Lung (tissue), 12 donors: ENCODE measurements around the gene SCAF8. TPM values are rescaled to one million over a fixed set of nuclear protein-coding genes. Genes with fewer than 3 reads are reported as not detected.

ENCODE experiments used
- ATAC-seq: fragments of 200-7000 bp; cut with Tn5 transposase; one replicate; pipeline ENCODE4 v1.9.1; 2020; ENCODE audit warnings: moderate number of reproducible peaks; ENCODE audit not compliant: insufficient read depth, low FRiP score
- DNase-seq, 3 donors: peaks; one replicate each; pipeline ENCODE4 v3.0.0-alpha.2; 2013 to 2017
- H3K27ac ChIP-seq, 2 donors: one replicate each; pipeline ENCODE4 v1.5.1; 2013; ENCODE audit warnings: mild to moderate bottlenecking in 2 of 2, moderate library complexity in 2 of 2, control low read depth in 1 of 2, inconsistent platforms in 1 of 2, low read depth in 1 of 2, low read length in 1 of 2
- H3K27me3 ChIP-seq, 3 donors: one replicate each; pipeline ENCODE4 v1.5.1; 2013; ENCODE audit warnings: low read length in 2 of 3; ENCODE audit not compliant: control insufficient read depth in 3 of 3, insufficient read depth in 3 of 3
- H3K36me3 ChIP-seq, 4 donors: one replicate each; pipeline ENCODE4 v1.5.1; 2013; ENCODE audit warnings: low read length in 4 of 4, mild to moderate bottlenecking in 1 of 4, moderate library complexity in 1 of 4; ENCODE audit not compliant: control insufficient read depth in 4 of 4, insufficient read depth in 4 of 4
- H3K4me1 ChIP-seq, 5 donors: one replicate each; pipeline ENCODE4 v1.5.1; 2013; ENCODE audit warnings: low read length in 5 of 5, mild to moderate bottlenecking in 2 of 5, moderate library complexity in 1 of 5; ENCODE audit not compliant: control insufficient read depth in 5 of 5, insufficient read depth in 5 of 5
- H3K4me3 ChIP-seq: one replicate; pipeline ENCODE4 v1.5.1; 2013; ENCODE audit warnings: mild to moderate bottlenecking, control low read depth, moderate library complexity
- H3K9ac ChIP-seq, 2 donors: one replicate each; pipeline ENCODE4 v1.5.1; 2013; ENCODE audit warnings: low read length in 2 of 2, control low read depth in 1 of 2; ENCODE audit not compliant: insufficient read depth in 1 of 2
- H3K9me3 ChIP-seq, 4 donors: one replicate each; pipeline ENCODE4 v1.5.1; 2013; ENCODE audit warnings: low read length in 3 of 4, mild to moderate bottlenecking in 1 of 4, moderate library complexity in 1 of 4; ENCODE audit not compliant: control insufficient read depth in 4 of 4, insufficient read depth in 3 of 4
- WGBS, 2 donors: extraction: QIAGEN DNeasy Blood & Tissue Kit; methylation state at CpG; one replicate each; pipeline ENCODE4 v1.1.7; 2013; 5-methylcytosine and 5-hydroxymethylcytosine counted together
- polyA plus RNA-seq, 2 donors: library from polyadenylated mRNA; stranded (reverse); fragments of 200-250 nt; gene quantifications; one replicate each; pipeline ENCODE4 v1.2.1, GENCODE V29; 2013
- total RNA-seq, 2 donors: library from RNA; depleted of rRNA in 1 of 2; stranded (reverse); fragments of >200 nt in 1 of 2; gene quantifications; one replicate each; pipeline ENCODE4 v1.2.1, GENCODE V29; 2014 to 2021
- TF ChIP-seq, protein P1 (sequence below): IDR thresholded peaks from 2 replicates; pipeline ENCODE4 v1.5.1; 2012; ENCODE audit warnings: mild to moderate bottlenecking; ENCODE audit errors: control extremely low read depth, extremely low read depth
- donor health status: control.
- donor health status: control.
- donor health status: Bipolar disorder and iron deficiency.
- donor health status: healthy.
- donor health status: DM: yes; HTN: yes; CAD: no.

Gene SCAF8
- total and polyA plus RNA-seq, 4 donors, result 11.2 to 71.9 (median 23.6) TPM

GRCh38 chr6:154796484-154796883 is 63.3 kb downstream of the SCAF8 start:
- no peak overlapping the region for H3K4me3 ChIP-seq
- TF ChIP-seq, protein P1, sequence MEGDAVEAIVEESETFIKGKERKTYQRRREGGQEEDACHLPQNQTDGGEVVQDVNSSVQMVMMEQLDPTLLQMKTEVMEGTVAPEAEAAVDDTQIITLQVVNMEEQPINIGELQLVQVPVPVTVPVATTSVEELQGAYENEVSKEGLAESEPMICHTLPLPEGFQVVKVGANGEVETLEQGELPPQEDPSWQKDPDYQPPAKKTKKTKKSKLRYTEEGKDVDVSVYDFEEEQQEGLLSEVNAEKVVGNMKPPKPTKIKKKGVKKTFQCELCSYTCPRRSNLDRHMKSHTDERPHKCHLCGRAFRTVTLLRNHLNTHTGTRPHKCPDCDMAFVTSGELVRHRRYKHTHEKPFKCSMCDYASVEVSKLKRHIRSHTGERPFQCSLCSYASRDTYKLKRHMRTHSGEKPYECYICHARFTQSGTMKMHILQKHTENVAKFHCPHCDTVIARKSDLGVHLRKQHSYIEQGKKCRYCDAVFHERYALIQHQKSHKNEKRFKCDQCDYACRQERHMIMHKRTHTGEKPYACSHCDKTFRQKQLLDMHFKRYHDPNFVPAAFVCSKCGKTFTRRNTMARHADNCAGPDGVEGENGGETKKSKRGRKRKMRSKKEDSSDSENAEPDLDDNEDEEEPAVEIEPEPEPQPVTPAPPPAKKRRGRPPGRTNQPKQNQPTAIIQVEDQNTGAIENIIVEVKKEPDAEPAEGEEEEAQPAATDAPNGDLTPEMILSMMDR, result no peak
- 94 to 96% methylated on average over 3 of the region's 3 CpGs for WGBS, 2 donors
- H3K9ac ChIP-seq, result no peak overlapping the region
- DNase-seq (no peak), ATAC-seq (no peak)
- H3K27me3 ChIP-seq, result no peaks in the 10 kb centered on the region
- H3K36me3 ChIP-seq, result peaks cover 10 to 23% (median 12%) of the 10 kb centered on the region in 4 donors
- H3K4me1 ChIP-seq, result peaks cover 0 to 3% (median 0%) of the 10 kb centered on the region in 5 donors
- no peaks in the 10 kb centered on the region for H3K9me3 ChIP-seq
- no peak overlapping the region for H3K27ac ChIP-seq

- peaks cover 11 to 27% (median 12%) of the 10 kb centered on the region in 4 donors for H3K36me3 ChIP-seq
- 92 to 94% methylated on average over 3 of the region's 3 CpGs for WGBS, 2 donors
- no peak for ATAC-seq
These were observed 64.6 kb downstream of the SCAF8 start for GRCh38 chr6:154797857-154798256.

DNA sequence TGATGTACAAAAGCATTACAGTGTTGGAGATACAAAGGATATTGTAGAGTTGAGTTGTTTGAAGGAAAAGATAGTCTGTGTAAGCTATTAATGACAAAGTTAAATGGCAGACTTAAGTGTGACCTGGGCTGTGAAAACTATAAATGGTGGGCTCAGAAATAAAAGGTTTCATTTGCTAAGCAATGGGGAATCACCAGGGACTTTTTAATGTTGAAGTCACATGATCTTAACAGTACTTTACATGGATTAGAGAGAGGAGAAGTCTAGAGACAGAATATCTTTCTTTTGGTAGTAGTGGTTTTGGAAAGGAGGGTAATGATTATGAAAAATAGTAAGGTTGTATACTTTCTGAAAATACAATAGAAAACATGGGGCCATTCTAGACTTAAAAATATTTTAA is 67.1 kb downstream of the SCAF8 start:
- Histone ChIP-seq H3K27ac (no peak overlapping the region), H3K4me3 (no peak overlapping the region), H3K27me3 (no peaks in the 10 kb centered on the region), H3K9me3 (no peaks in the 10 kb centered on the region), H3K4me1 (peaks cover 0 to 3% (median 0%) of the 10 kb centered on the region in 5 donors), H3K9ac (no peak overlapping the region), H3K36me3 (peaks cover 7 to 21% (median 13%) of the 10 kb centered on the region in 4 donors)
- TF ChIP-seq, protein P1, result no peak
- no peak for DNase-seq
- ATAC-seq, result no peak

More at GRCh38 chr6:154797857-154798256, 64.6 kb downstream of the SCAF8 start:
- Histone ChIP-seq H3K9me3 (no peaks in the 10 kb centered on the region), H3K27ac (no peak overlapping the region), H3K4me3 (no peak overlapping the region), H3K4me1 (peaks cover 0 to 3% (median 0%) of the 10 kb centered on the region in 5 donors), H3K9ac (no peak overlapping the region), H3K27me3 (no peaks in the 10 kb centered on the region)
- DNase-seq, result no peak
- TF ChIP-seq, protein P1, result no peak
